Epithelial cell of esophagus (primary cell): ENCODE results near the gene CLDN6.

Experiments
- DNase-seq: peaks from one replicate; pipeline ENCODE4 v3.0.0; 2010; ENCODE audit warnings: low read depth
- H3K4me3 ChIP-seq: 2 replicates; pipeline ENCODE4 v1.5.1; 2011; ENCODE audit warnings: mild to moderate bottlenecking, low read length, control low read depth
- CTCF ChIP-seq: IDR thresholded peaks from 2 replicates; pipeline ENCODE4 v1.5.1; 2011; ENCODE audit warnings: low read depth, mild to moderate bottlenecking, low read length, control low read depth, inconsistent platforms; ENCODE audit not compliant: insufficient read depth; ENCODE audit errors: missing control alignments

The CLDN6 gene

GRCh38 chr16:2991566-2992261 lies 26.3 kb downstream of the CLDN6 start:
- no peak for DNase-seq
- TF ChIP-seq CTCF = no peak
- H3K4me3 ChIP-seq = no peak overlapping the region

- no peak for DNase-seq
- no peak overlapping the region for H3K4me3 ChIP-seq
- no peak for TF ChIP-seq CTCF
These were observed 27.1 kb downstream of the CLDN6 start for GRCh38 chr16:2990891-2991290.

- no peak for DNase-seq
- H3K4me3 ChIP-seq = no peak overlapping the region
- no peak for TF ChIP-seq CTCF
These were observed 29.3 kb downstream of the CLDN6 start for GRCh38 chr16:2988590-2989099.

GRCh38 chr16:2987833-2988232 lies 30.1 kb downstream of the CLDN6 start:
- no peak for TF ChIP-seq CTCF
- DNase-seq = no peak
- H3K4me3 ChIP-seq = no peak overlapping the region

GRCh38 chr16:2987286-2987685 lies 30.7 kb downstream of the CLDN6 start:
- no peak overlapping the region for H3K4me3 ChIP-seq
- no peak for TF ChIP-seq CTCF
- no peak for DNase-seq

GRCh38 chr16:2986623-2987188 lies 31.3 kb downstream of the CLDN6 start:
- TF ChIP-seq CTCF = no peak
- no peak overlapping the region for H3K4me3 ChIP-seq
- DNase-seq = no peak
